ENCODE results near the gene CRELD2.

The CRELD2 gene

DNA sequence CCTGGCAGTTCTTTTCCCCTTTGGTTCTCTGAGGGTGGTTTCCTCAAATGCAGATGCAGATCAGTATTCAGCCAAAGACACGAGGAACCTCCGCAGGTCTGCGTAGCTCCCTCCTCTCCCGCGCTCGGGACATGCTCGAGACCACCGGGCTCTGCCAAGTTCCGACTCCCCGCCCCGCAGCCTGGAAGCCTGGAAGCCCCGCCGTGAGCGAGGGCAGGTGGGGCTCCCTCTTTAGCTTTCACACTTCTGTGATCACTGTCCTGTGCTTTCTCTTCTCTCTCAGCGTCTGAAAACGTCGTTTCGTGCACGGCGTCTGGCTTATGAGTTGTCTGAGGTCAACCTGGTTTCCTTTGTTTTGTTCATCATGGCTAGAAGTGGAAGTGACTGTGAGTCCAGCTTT, 38.2 kb upstream of the CRELD2 start:
- Histone ChIP-seq H3K4me1 (ENCODE audit: insufficient read depth, low read length) (no peaks in the 10 kb centered on the region), H3K4me2 (ENCODE audit: insufficient read depth, low read length) (no peak overlapping the region), H3K36me3 (ENCODE audit: insufficient read depth, low read length) (peaks cover 37% of the 10 kb centered on the region), H3K79me2 (ENCODE audit: insufficient read depth, low read length) (peaks cover 94% of the 10 kb centered on the region), H3K27me3 (ENCODE audit: insufficient read depth, low read length, poor library complexity) (no peaks in the 10 kb centered on the region), H3K27ac (ENCODE audit: low read length) (no peak overlapping the region), H3K9ac (ENCODE audit: low read depth, low read length) (no peak overlapping the region), H3K4me3 (ENCODE audit: low read depth in 1 of 2, low read length in 2 of 2) (no peak overlapping the region), H2AFZ (ENCODE audit: low read depth, low read length) (no peak overlapping the region), H4K20me1 (ENCODE audit: insufficient read depth, low read length) (peaks cover 49% of the 10 kb centered on the region), H3K9me3 (ENCODE audit: insufficient read depth, low read length, severe bottlenecking) (no peaks in the 10 kb centered on the region)
- TF ChIP-seq, protein P1, sequence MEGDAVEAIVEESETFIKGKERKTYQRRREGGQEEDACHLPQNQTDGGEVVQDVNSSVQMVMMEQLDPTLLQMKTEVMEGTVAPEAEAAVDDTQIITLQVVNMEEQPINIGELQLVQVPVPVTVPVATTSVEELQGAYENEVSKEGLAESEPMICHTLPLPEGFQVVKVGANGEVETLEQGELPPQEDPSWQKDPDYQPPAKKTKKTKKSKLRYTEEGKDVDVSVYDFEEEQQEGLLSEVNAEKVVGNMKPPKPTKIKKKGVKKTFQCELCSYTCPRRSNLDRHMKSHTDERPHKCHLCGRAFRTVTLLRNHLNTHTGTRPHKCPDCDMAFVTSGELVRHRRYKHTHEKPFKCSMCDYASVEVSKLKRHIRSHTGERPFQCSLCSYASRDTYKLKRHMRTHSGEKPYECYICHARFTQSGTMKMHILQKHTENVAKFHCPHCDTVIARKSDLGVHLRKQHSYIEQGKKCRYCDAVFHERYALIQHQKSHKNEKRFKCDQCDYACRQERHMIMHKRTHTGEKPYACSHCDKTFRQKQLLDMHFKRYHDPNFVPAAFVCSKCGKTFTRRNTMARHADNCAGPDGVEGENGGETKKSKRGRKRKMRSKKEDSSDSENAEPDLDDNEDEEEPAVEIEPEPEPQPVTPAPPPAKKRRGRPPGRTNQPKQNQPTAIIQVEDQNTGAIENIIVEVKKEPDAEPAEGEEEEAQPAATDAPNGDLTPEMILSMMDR (IDR thresholded peaks at IDR 0.05; ENCODE audit: borderline replicate concordance, extremely low read depth, low read length, poor library complexity, severe bottlenecking): no peak
- TF ChIP-seq EZH2 (IDR thresholded peaks at IDR 0.05; ENCODE audit: borderline replicate concordance, low read depth, low read length, severe bottlenecking): no peak
- DNase-seq (peak; percentile 21), ATAC-seq (ENCODE audit: insufficient read depth, low read depth) (peak; percentile 48; the same call in 2 of the 3 replicates)

DNA sequence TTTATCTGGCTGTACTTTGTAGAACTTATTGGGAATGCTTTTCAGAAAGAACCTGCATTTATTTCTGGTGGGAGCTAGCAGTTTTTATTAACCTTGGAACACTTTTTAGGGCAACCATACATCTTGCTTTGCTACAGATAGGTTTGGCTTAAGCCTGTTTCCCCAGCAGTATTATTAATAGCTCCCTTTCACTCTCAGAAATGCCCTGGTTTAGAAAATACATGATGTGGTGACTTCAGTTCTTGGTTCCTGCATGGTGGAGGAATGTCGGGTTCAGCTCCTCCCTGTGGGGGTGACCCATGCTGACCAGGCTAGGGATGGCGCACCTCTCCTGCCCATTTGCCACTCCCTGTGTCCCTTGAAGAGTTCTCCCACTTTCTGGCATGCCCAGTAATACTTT, 36.6 kb upstream of the CRELD2 start:
- Histone ChIP-seq H3K4me1 (ENCODE audit: insufficient read depth, low read length) (no peaks in the 10 kb centered on the region), H3K9me3 (ENCODE audit: insufficient read depth, low read length, severe bottlenecking) (no peaks in the 10 kb centered on the region), H3K27me3 (ENCODE audit: insufficient read depth, low read length, poor library complexity) (no peaks in the 10 kb centered on the region), H3K9ac (ENCODE audit: low read depth, low read length) (no peak overlapping the region), H3K79me2 (ENCODE audit: insufficient read depth, low read length) (peaks cover 93% of the 10 kb centered on the region), H3K4me2 (ENCODE audit: insufficient read depth, low read length) (no peak overlapping the region), H2AFZ (ENCODE audit: low read depth, low read length) (no peak overlapping the region), H4K20me1 (ENCODE audit: insufficient read depth, low read length) (peaks cover 61% of the 10 kb centered on the region), H3K27ac (ENCODE audit: low read length) (no peak overlapping the region), H3K4me3 (ENCODE audit: low read depth in 1 of 2, low read length in 2 of 2) (no peak overlapping the region), H3K36me3 (ENCODE audit: insufficient read depth, low read length) (peaks cover 49% of the 10 kb centered on the region)
- DNase-seq: no peak
- no peak for ATAC-seq (ENCODE audit: insufficient read depth, low read depth)
- TF ChIP-seq, protein P1 (IDR thresholded peaks at IDR 0.05; ENCODE audit: borderline replicate concordance, extremely low read depth, low read length, poor library complexity, severe bottlenecking): no peak
- TF ChIP-seq EZH2 (IDR thresholded peaks at IDR 0.05; ENCODE audit: borderline replicate concordance, low read depth, low read length, severe bottlenecking): no peak

DNA sequence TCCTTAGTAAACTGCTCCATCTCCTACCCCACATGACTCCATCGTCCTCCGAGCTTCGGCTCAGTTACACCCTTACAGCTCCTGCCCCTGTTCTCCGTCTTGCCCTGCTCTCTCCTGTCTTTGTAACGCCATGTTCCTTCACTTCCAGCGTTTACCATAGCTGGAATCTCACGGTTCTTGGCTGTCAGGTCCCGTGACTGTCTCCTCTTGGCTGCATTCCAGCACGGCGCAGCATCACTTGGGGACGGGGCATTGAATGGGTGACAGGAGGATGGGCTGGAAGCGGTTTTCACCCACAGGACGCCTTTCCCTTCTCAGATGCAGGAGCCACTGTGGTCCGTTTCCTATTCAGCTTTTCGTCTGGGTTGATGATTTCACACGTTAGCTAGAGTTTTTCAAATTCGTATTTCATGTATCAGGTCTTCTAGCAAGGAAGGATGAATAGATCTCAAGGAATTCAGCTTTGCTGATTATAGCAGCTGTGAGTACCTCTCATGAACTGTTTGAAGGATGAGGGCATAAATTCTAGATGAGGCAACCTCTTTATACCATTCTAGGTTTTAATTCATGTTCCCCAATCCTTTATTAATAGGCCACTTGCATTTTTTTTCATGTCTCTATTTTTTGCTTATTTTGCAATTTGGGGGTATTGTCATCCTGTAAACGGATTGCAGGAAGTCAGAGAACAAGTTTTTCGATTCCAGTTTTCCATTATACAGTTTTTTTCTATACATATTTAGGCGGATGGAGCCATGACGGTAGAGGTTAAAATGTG, 35.7 kb upstream of the CRELD2 start:
- Histone ChIP-seq H3K9me3 (ENCODE audit: insufficient read depth, low read length, severe bottlenecking) (no peaks in the 10 kb centered on the region), H3K27ac (ENCODE audit: low read length) (no peak overlapping the region), H3K4me1 (ENCODE audit: insufficient read depth, low read length) (no peaks in the 10 kb centered on the region), H3K27me3 (ENCODE audit: insufficient read depth, low read length, poor library complexity) (no peaks in the 10 kb centered on the region), H3K4me2 (ENCODE audit: insufficient read depth, low read length) (no peak overlapping the region), H3K79me2 (ENCODE audit: insufficient read depth, low read length) (peaks cover 90% of the 10 kb centered on the region), H3K4me3 (ENCODE audit: low read depth in 1 of 2, low read length in 2 of 2) (no peak overlapping the region), H2AFZ (ENCODE audit: low read depth, low read length) (no peak overlapping the region), H4K20me1 (ENCODE audit: insufficient read depth, low read length) (peaks cover 60% of the 10 kb centered on the region), H3K36me3 (ENCODE audit: insufficient read depth, low read length) (peaks cover 55% of the 10 kb centered on the region), H3K9ac (ENCODE audit: low read depth, low read length) (no peak overlapping the region)
- DNase-seq (no peak), ATAC-seq (ENCODE audit: insufficient read depth, low read depth) (no peak)
- TF ChIP-seq, protein P1 (IDR thresholded peaks at IDR 0.05; ENCODE audit: borderline replicate concordance, extremely low read depth, low read length, poor library complexity, severe bottlenecking): no peak
- TF ChIP-seq EZH2 (IDR thresholded peaks at IDR 0.05; ENCODE audit: borderline replicate concordance, low read depth, low read length, severe bottlenecking): no peak
